ENCODE data around the gene GPR108. TPM values are rescaled to one million over a fixed set of nuclear protein-coding genes. Genes with fewer than 3 reads are reported as not detected.

Gene GPR108
- polyA plus RNA-seq, 1 donor from 2014 or later, result 24.6 TPM

DNA sequence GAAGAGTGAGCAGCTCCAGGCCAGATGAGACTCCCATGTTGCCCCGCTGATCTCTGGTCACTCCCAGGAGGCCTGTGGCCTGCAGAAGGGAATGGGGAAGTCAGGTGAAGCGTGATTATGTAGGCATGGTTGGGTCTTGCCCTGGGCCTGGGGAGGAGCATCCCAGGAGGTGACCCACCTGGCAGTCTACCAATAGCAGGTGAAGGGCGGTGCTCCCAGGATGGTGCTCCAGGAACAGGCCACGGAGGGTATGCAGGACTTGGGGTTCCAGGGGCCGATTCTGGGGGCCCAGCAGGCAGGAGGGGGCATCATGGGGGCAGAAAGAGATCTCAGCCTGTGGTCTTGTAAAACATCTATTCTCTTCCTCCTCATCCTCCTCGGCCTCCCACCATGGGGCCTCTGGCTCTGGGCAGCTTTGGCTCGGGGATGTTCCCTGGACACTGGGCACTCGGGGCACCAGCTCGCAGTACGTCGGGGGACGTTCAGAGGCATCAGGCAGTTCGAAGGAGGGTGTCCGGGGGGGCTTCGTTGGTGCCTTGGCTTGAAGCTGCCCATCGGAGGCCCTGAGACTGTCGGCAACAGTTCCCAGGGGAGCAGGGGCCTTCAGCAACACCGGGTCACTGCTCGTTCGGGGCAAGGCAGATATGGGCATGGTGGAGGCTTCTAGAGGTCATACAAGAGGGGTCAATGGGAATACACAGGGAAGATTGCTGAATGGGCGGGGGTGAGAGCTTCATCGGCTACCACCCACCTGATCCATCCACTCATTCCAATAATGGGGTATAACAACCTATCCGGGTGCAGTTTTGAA lies 17.5 kb upstream of the GPR108 start:
- no peaks in the 10 kb centered on the region for H3K36me3 ChIP-seq (ENCODE audit: insufficient read depth, low read length)
- H3K9me2 ChIP-seq (ENCODE audit: insufficient read depth, low read length), result no peaks in the 10 kb centered on the region
- no peak overlapping the region for H3K4me3 ChIP-seq (ENCODE audit: low read length)
- no peak overlapping the region for H2AFZ ChIP-seq (ENCODE audit: low read depth, low read length)
- no peaks in the 10 kb centered on the region for H3K9me3 ChIP-seq (ENCODE audit: low read length)
- H3K79me2 ChIP-seq (replicated peaks; ENCODE audit: insufficient read depth, low read length), result no peaks in the 10 kb centered on the region
- no peaks in the 10 kb centered on the region for H4K20me1 ChIP-seq (ENCODE audit: insufficient read depth)
- no peak overlapping the region for H3K4me2 ChIP-seq (ENCODE audit: low read length)
- TF ChIP-seq TAF1 (IDR thresholded peaks at IDR 0.05; ENCODE audit: low read depth) (no peak), SMC3 (conservative IDR thresholded peaks at IDR 0.05; ENCODE audit: poor library complexity) (no peak), EZH2 (IDR thresholded peaks at IDR 0.05; ENCODE audit: borderline replicate concordance, insufficient read depth, low read length, poor library complexity, severe bottlenecking) (no peak), RAD21 (conservative IDR thresholded peaks at IDR 0.05) (no peak), REST (IDR thresholded peaks at IDR 0.05; ENCODE audit: borderline replicate concordance) (no peak), MXI1 (conservative IDR thresholded peaks at IDR 0.05; ENCODE audit: poor library complexity, severe bottlenecking) (no peak), CTCF (IDR thresholded peaks at IDR 0.05; ENCODE audit: poor library complexity, severe bottlenecking) (no peak), EP300 (conservative IDR thresholded peaks at IDR 0.05; ENCODE audit: poor library complexity, severe bottlenecking) (no peak), POLR2AphosphoS5 (IDR thresholded peaks at IDR 0.05) (no peak)
- no peak overlapping the region for H3K9ac ChIP-seq (ENCODE audit: low read length)
- H3K27ac ChIP-seq (ENCODE audit: low read length), result no peak overlapping the region
- H3K27me3 ChIP-seq (ENCODE audit: insufficient read depth, low read depth, low read length), result peaks cover 8% of the 10 kb centered on the region
- no peaks in the 10 kb centered on the region for H3F3A ChIP-seq (ENCODE audit: insufficient read depth, low read length, poor library complexity, severe bottlenecking)

- Histone ChIP-seq H3K79me2 (replicated peaks; ENCODE audit: insufficient read depth, low read length) (no peaks in the 10 kb centered on the region), H4K20me1 (ENCODE audit: insufficient read depth) (no peaks in the 10 kb centered on the region), H3K4me3 (ENCODE audit: low read length) (no peak overlapping the region), H3K9me3 (ENCODE audit: low read length) (no peaks in the 10 kb centered on the region), H3K9me2 (ENCODE audit: insufficient read depth, low read length) (no peaks in the 10 kb centered on the region), H3K27ac (ENCODE audit: low read length) (no peak overlapping the region), H3K9ac (ENCODE audit: low read length) (no peak overlapping the region), H3K36me3 (ENCODE audit: insufficient read depth, low read length) (no peaks in the 10 kb centered on the region), H3K4me2 (ENCODE audit: low read length) (no peak overlapping the region), H2AFZ (ENCODE audit: low read depth, low read length) (no peak overlapping the region), H3K27me3 (ENCODE audit: insufficient read depth, low read depth, low read length) (peaks cover 8% of the 10 kb centered on the region), H3F3A (ENCODE audit: insufficient read depth, low read length, poor library complexity, severe bottlenecking) (no peaks in the 10 kb centered on the region)
- TF ChIP-seq TAF1 (IDR thresholded peaks at IDR 0.05; ENCODE audit: low read depth), result no peak
Measured at GRCh38 chr19:6754136-6754535, 16.8 kb upstream of the GPR108 start.
